22Rv1 (cell line): ENCODE measurements around the gene KLHL2.

Experiments
- CTCF ChIP-seq: fragments of 450-650 bp; IDR thresholded peaks from 2 replicates; pipeline ENCODE4 v1.5.1; 2017; ENCODE audit warnings: mild to moderate bottlenecking
- ZFX ChIP-seq: fragments of 450-650 bp; IDR thresholded peaks from 2 replicates; pipeline ENCODE4 v1.6.1; 2017; ENCODE audit warnings: antibody characterized with exemption, borderline replicate concordance

GRCh38 chr4:165234766-165235165 is 27.4 kb downstream of the KLHL2 start:
- TF ChIP-seq CTCF = no peak
- TF ChIP-seq ZFX = no peak
